Activated B cell treated with CpG ODN at 0.5 μM for 24 hours (primary cell): Measurements from ENCODE around the gene SERAC1. TPM values are rescaled to one million over a fixed set of nuclear protein-coding genes. Genes with fewer than 3 reads are reported as not detected.

Experiments used
- ATAC-seq: fragments of 200-7000 bp; cut with Tn5 transposase; one replicate; pipeline ENCODE4 v1.10.0; 2021; ENCODE audit warnings: low read depth, mild to moderate bottlenecking, moderate library complexity
- CTCF ChIA-PET: fragments of 350-600 bp; sonication (Branson Sonifier 250); formaldehyde crosslinking; loops from one replicate; lab custom pipeline; 2021; ENCODE audit warnings: antibody characterized with exemption; lab: Charles Lee
- POLR2A ChIA-PET: fragments of 350-600 bp; sonication (Branson Sonifier 250); formaldehyde crosslinking; loops from one replicate; lab custom pipeline; 2021; ENCODE audit warnings: antibody characterized with exemption; lab: Charles Lee
- DNase-seq: peaks from one replicate; pipeline ENCODE4 v3.0.0; 2022
- H3K27ac Mint-ChIP-seq: one replicate; pipeline ENCODE4 v1.8.0; 2020; ENCODE audit warnings: mixed read lengths
- H3K27me3 Mint-ChIP-seq: one replicate; pipeline ENCODE4 v1.8.0; 2021; ENCODE audit warnings: mixed read lengths
- H3K36me3 Mint-ChIP-seq: one replicate; pipeline ENCODE4 v1.8.0; 2021; ENCODE audit warnings: low read depth, mixed read lengths
- H3K4me1 Mint-ChIP-seq: one replicate; pipeline ENCODE4 v1.8.0; 2021; ENCODE audit warnings: mixed read lengths
- H3K4me3 Mint-ChIP-seq: one replicate; pipeline ENCODE4 v1.8.0; 2020; ENCODE audit warnings: mild to moderate bottlenecking, mixed read lengths
- H3K9me3 Mint-ChIP-seq: one replicate; pipeline ENCODE4 v1.8.0; 2020; ENCODE audit warnings: mixed read lengths
- CTCF ChIP-seq: fragments of 200-600 bp; IDR thresholded peaks from one replicate; pipeline ENCODE4 v1.8.0; 2022; ENCODE audit warnings: antibody characterized with exemption, mild to moderate bottlenecking
- intact Hi-C: fragments of 100-400 bp; cut with micrococcal nuclease; formaldehyde crosslinking; loops from one replicate; pipeline ENCODE4 v1.15.1; 2024
- total RNA-seq: library from RNA; stranded (reverse); gene quantifications from 2 replicates; pipeline ENCODE4 v1.2.3, GENCODE V29; 2022

Gene SERAC1
- total RNA-seq, 1 donor from 2014 or later: 3.0 TPM

GRCh38 chr6:158109748-158110147 is 58.3 kb downstream of the SERAC1 start:
- ATAC-seq: no peak
- ChIA-PET CTCF (no interaction called here), POLR2A (no interaction called here)
- H3K4me3 Mint-ChIP-seq: no peak overlapping the region
- no peak overlapping the region for H3K27ac Mint-ChIP-seq
- H3K9me3 Mint-ChIP-seq: no peaks in the 10 kb centered on the region
- no peaks in the 10 kb centered on the region for H3K27me3 Mint-ChIP-seq
- intact Hi-C loops: no loop called here
- TF ChIP-seq CTCF: no peak
- no peaks in the 10 kb centered on the region for H3K4me1 Mint-ChIP-seq
- H3K36me3 Mint-ChIP-seq: peaks cover 28% of the 10 kb centered on the region
- no peak for DNase-seq

- TF ChIP-seq CTCF: no peak
- no peak overlapping the region for H3K27ac Mint-ChIP-seq
- no peaks in the 10 kb centered on the region for H3K27me3 Mint-ChIP-seq
- ChIA-PET POLR2A (no interaction called here), CTCF (no interaction called here)
- H3K36me3 Mint-ChIP-seq: peaks cover 5% of the 10 kb centered on the region
- no peaks in the 10 kb centered on the region for H3K4me1 Mint-ChIP-seq
- H3K9me3 Mint-ChIP-seq: no peaks in the 10 kb centered on the region
- no peak overlapping the region for H3K4me3 Mint-ChIP-seq
- intact Hi-C loops: no loop called here
- ATAC-seq (no peak), DNase-seq (no peak)
Measured at GRCh38 chr6:158104696-158105095, 63.4 kb downstream of the SERAC1 start.

- H3K4me3 Mint-ChIP-seq: no peak overlapping the region
- H3K4me1 Mint-ChIP-seq: no peaks in the 10 kb centered on the region
- no peak for TF ChIP-seq CTCF
- POLR2A ChIA-PET: no interaction called here
- H3K36me3 Mint-ChIP-seq: peaks cover under 1% of the 10 kb centered on the region
- H3K9me3 Mint-ChIP-seq: no peaks in the 10 kb centered on the region
- DNase-seq: no peak
- no peak overlapping the region for H3K27ac Mint-ChIP-seq
- H3K27me3 Mint-ChIP-seq: no peaks in the 10 kb centered on the region
- no peak for ATAC-seq
- CTCF ChIA-PET: no interaction called here
- intact Hi-C loops: no loop called here
Measured at GRCh38 chr6:158103228-158103627, 64.8 kb downstream of the SERAC1 start.

GRCh38 chr6:158095671-158096070 is 72.4 kb downstream of the SERAC1 start:
- H3K36me3 Mint-ChIP-seq: peaks cover 58% of the 10 kb centered on the region
- POLR2A ChIA-PET: no interaction called here
- H3K27me3 Mint-ChIP-seq: no peaks in the 10 kb centered on the region
- H3K4me3 Mint-ChIP-seq: no peak overlapping the region
- no peak for ATAC-seq
- no peak for DNase-seq
- no peak overlapping the region for H3K27ac Mint-ChIP-seq
- CTCF ChIA-PET: no interaction called here
- TF ChIP-seq CTCF: no peak
- H3K9me3 Mint-ChIP-seq: no peaks in the 10 kb centered on the region
- intact Hi-C loops: no loop called here
- H3K4me1 Mint-ChIP-seq: no peaks in the 10 kb centered on the region

- ChIA-PET CTCF (no interaction called here), POLR2A (no interaction called here)
- Mint-ChIP-seq H3K27me3 (no peaks in the 10 kb centered on the region), H3K27ac (no peak overlapping the region), H3K4me1 (no peaks in the 10 kb centered on the region), H3K36me3 (peaks cover 63% of the 10 kb centered on the region), H3K9me3 (no peaks in the 10 kb centered on the region), H3K4me3 (no peak overlapping the region)
- no peak for TF ChIP-seq CTCF
- DNase-seq (no peak), ATAC-seq (no peak)
- intact Hi-C loops: no loop called here
Measured at GRCh38 chr6:158095031-158095430, 73.0 kb downstream of the SERAC1 start.
